ENCODE data around the gene RMDN2.

GRCh38 chr2:37914340-37914739, 10.7 kb upstream of the RMDN2 start:
- TF ChIP-seq CTCF (IDR thresholded peaks at IDR 0.05; ENCODE audit: low read length) (no peak), EZH2 (optimal IDR thresholded peaks at IDR 0.05; ENCODE audit: low read depth, low read length) (no peak), EZH2phosphoT487 (IDR thresholded peaks at IDR 0.05; ENCODE audit: low read length) (no peak)
